K562 (cell line): ENCODE measurements around the gene ARHGEF6. TPM values are rescaled to one million over a fixed set of nuclear protein-coding genes. Genes with fewer than 3 reads are reported as not detected.

Experiments
- CHD7 ChIP-seq: fragments of 200-600 bp; sonication (generic); IDR thresholded peaks from one replicate; pipeline ENCODE4 v1.6.1; 2012; ENCODE audit warnings: mild to moderate bottlenecking, low read depth, low read length, inconsistent platforms
- MAFF ChIP-seq: IDR thresholded peaks from 2 replicates; pipeline ENCODE4 v1.6.1; 2012; ENCODE audit warnings: low read length, improper control_type of control experiment
- PBX2 ChIP-seq, 2 experiments: IDR thresholded peaks in 1 of 2; conservative IDR thresholded peaks in 1 of 2; 2 replicates each; pipeline ENCODE4 v1.6.1; 2016; ENCODE audit warnings: low read depth in 2 of 2, mild to moderate bottlenecking in 1 of 2, missing compliant biosample characterization in 1 of 2, missing genetic modification characterization in 1 of 2, moderate library complexity in 1 of 2
- SIN3A ChIP-seq, 2 experiments: fragments of 150-350 bp in 1 of 2; IDR thresholded peaks; 2 replicates each; pipeline ENCODE4 v1.6.1; 2011 to 2016; ENCODE audit warnings: borderline replicate concordance in 2 of 2, low read depth in 2 of 2, low read length in 2 of 2, mild to moderate bottlenecking in 2 of 2, moderate library complexity in 2 of 2; ENCODE audit not compliant: control insufficient read depth in 1 of 2
- TFAP4 ChIP-seq: sonication (generic); formaldehyde crosslinking; IDR thresholded peaks from 2 replicates; pipeline ENCODE4 v1.8.0; 2022; ENCODE audit warnings: missing genetic modification reagents, mild to moderate bottlenecking, moderate library complexity, borderline replicate concordance
- TOE1 ChIP-seq, 2 experiments: fragments of 450-650 bp in 1 of 2; sonication (generic) in 1 of 2; formaldehyde crosslinking in 1 of 2; IDR thresholded peaks; 2 replicates each; pipeline versions ENCODE4 v1.7.1 to v1.8.0; 2016 to 2022; ENCODE audit warnings: borderline replicate concordance in 2 of 2, mild to moderate bottlenecking in 2 of 2, antibody characterized with exemption in 1 of 2, inconsistent platforms in 1 of 2, low read depth in 1 of 2, missing genetic modification reagents in 1 of 2, moderate library complexity in 1 of 2
- ZBTB26 ChIP-seq: fragments of 450-650 bp; formaldehyde crosslinking; IDR thresholded peaks from 2 replicates; pipeline ENCODE4 v1.4.0; 2022; ENCODE audit warnings: missing genetic modification characterization
- ZNF354B ChIP-seq: fragments of 250-450 bp; sonication (Bioruptor Pico); IDR thresholded peaks from 2 replicates; pipeline ENCODE4 v1.4.0; 2020
- polyA plus RNA-seq, 8 experiments: library from polyadenylated mRNA; depleted of rRNA in 4 of 8; stranded (reverse) in 5 of 8; unstranded in 3 of 8; fragments of >200 nt; fragmentation: Nextera tagmentation in 2 of 8; fragmentation: Illumina TruSeq in 1 of 8; extraction: Ambion mirVana in 2 of 8; extraction: Trizol in 1 of 8; gene quantifications; 2 replicates each; pipeline versions ENCODE4 v1.2.1 to v1.2.3, GENCODE V29; 2011 to 2014; ENCODE audit warnings: inconsistent platforms in 1 of 8, missing spikeins in 1 of 8
- total RNA-seq, 7 experiments: library from RNA; depleted of rRNA in 6 of 7; stranded (reverse); fragments of >200 nt in 6 of 7; fragmentation: Illumina TruSeq in 2 of 7; extraction: Trizol in 2 of 7; gene quantifications; 2 replicates each; pipeline versions ENCODE4 v1.2.1 to v1.2.3, GENCODE V29; 2011 to 2021; ENCODE audit warnings: low replicate concordance in 1 of 7

The ARHGEF6 gene
- total and polyA plus RNA-seq, 9 of the 15 experiments (the other 6 are each of a cell fraction or from before 2014, with no cell fraction given): 2.9 to 22.1 (median 13.3) TPM

GRCh38 chrX:136768469-136769084 is 12.2 kb downstream of the ARHGEF6 start (continued):
- TF ChIP-seq SIN3A (IDR thresholded peaks at IDR 0.05; ENCODE audit: borderline replicate concordance in 2 of 2, control insufficient read depth in 1 of 2, low read depth in 2 of 2, low read length in 2 of 2) (no peak), ZNF354B (no peak), TOE1 (IDR thresholded peaks at IDR 0.05; ENCODE audit: borderline replicate concordance) (peak; percentile 50; the same call in 1 of the 2 replicates), TOE1 (CRISPR knock-in tag; IDR thresholded peaks at IDR 0.05; ENCODE audit: borderline replicate concordance, low read depth) (no peak), CHD7 (no peak), MAFF (peak; percentile 38; the same call in 1 of the 2 replicates), ZBTB26 (CRISPR knock-in tag) (0 out of 2 replicates have a peak, but pooled peaks have one; percentile 46), PBX2 (CRISPR knock-in tag; IDR thresholded peaks at IDR 0.05; ENCODE audit: low read depth) (no peak), PBX2 (tag; conservative IDR thresholded peaks at IDR 0.05; ENCODE audit: low read depth) (0 out of 2 replicates have a peak, but pooled peaks have one; percentile 27), TFAP4 (CRISPR knock-in tag) (peak; percentile 89)
